H1 (cell line): ENCODE data around the gene MATR3. TPM values are rescaled to one million over a fixed set of nuclear protein-coding genes. Genes with fewer than 3 reads are reported as not detected.

ENCODE experiments used
- CTCF ChIA-PET: fragments of 300-600 bp; sonication (Branson Sonifier 250); formaldehyde crosslinking; loops from one replicate; lab custom pipeline; 2021; ENCODE audit not compliant: partially characterized antibody; lab: Charles Lee
- POLR2A ChIA-PET: fragments of 300-600 bp; sonication (Branson Sonifier 250); formaldehyde crosslinking; loops from one replicate; lab custom pipeline; 2021; ENCODE audit warnings: inconsistent platforms; ENCODE audit not compliant: partially characterized antibody; lab: Charles Lee
- DNase-seq, 2 experiments: peaks; one replicate each; pipeline versions ENCODE4 v3.0.0 to v3.0.0-alpha.2; 2010 to 2022; ENCODE audit warnings: low spot score in 2 of 2, low read depth in 1 of 2, mixed read lengths in 1 of 2
- FAIRE-seq: peaks from 2 replicates; lab custom pipeline; 2011; peaks lifted over from hg19 to GRCh38; lab: Jason Lieb, UNC
- H2AFZ ChIP-seq: 2 replicates; pipeline ENCODE4 v1.8.1; 2012; ENCODE audit warnings: low read length, inconsistent platforms
- H2AK5ac ChIP-seq: 2 replicates; pipeline ENCODE4 v1.6.1; 2013; ENCODE audit warnings: low read depth, low read length
- H2BK120ac ChIP-seq: replicated peaks from 2 replicates; pipeline ENCODE3; 2013; ENCODE audit warnings: low read depth, low read length, inconsistent platforms
- H2BK12ac ChIP-seq: 2 replicates; pipeline ENCODE4 v1.6.1; 2013; ENCODE audit warnings: low read depth, low read length
- H2BK15ac ChIP-seq: 2 replicates; pipeline ENCODE4 v1.6.1; 2013; ENCODE audit warnings: low read length
- H2BK20ac ChIP-seq: 2 replicates; pipeline ENCODE4 v1.6.1; 2013; ENCODE audit warnings: low read length
- H2BK5ac ChIP-seq: 2 replicates; pipeline ENCODE4 v1.6.1; 2013; ENCODE audit warnings: low read depth, low read length
- H3K14ac ChIP-seq: 2 replicates; pipeline ENCODE4 v1.6.1; 2013; ENCODE audit warnings: inconsistent platforms; ENCODE audit not compliant: insufficient read length
- H3K18ac ChIP-seq: 2 replicates; pipeline ENCODE4 v1.6.1; 2013; ENCODE audit warnings: low read length; ENCODE audit errors: extremely low read depth
- H3K23ac ChIP-seq: 2 replicates; pipeline ENCODE4 v1.6.1; 2013; ENCODE audit warnings: inconsistent platforms; ENCODE audit not compliant: insufficient read length
- H3K23me2 ChIP-seq: 2 replicates; pipeline ENCODE4 v1.6.1; 2013; ENCODE audit warnings: low read depth, low read length
- H3K27ac ChIP-seq: 2 replicates; pipeline ENCODE4 v1.6.1; 2011; ENCODE audit warnings: low read depth, low read length, inconsistent platforms
- H3K27me3 ChIP-seq, 4 experiments: replicated peaks in 1 of 4; 1 replicate in 1 of 4; 2 replicates in 3 of 4; pipeline versions ENCODE4 v1.6.1 to v1.8.1; 2011 to 2013; ENCODE audit warnings: low read length in 3 of 4, mild to moderate bottlenecking in 3 of 4, inconsistent platforms in 2 of 4, mixed read lengths in 2 of 4, moderate library complexity in 1 of 4; ENCODE audit not compliant: control insufficient read depth in 3 of 4, insufficient read depth in 3 of 4; ENCODE audit errors: extremely low read depth in 1 of 4
- H3K36me3 ChIP-seq, 4 experiments: 2 replicates each; pipeline versions ENCODE4 v1.6.1 to v1.8.1; 2011 to 2013; ENCODE audit warnings: mild to moderate bottlenecking in 4 of 4, low read length in 3 of 4, moderate library complexity in 2 of 4, control low read depth in 1 of 4, inconsistent platforms in 1 of 4; ENCODE audit not compliant: insufficient read depth in 4 of 4, control insufficient read depth in 2 of 4
- H3K4ac ChIP-seq: replicated peaks from 2 replicates; pipeline ENCODE3; 2013; ENCODE audit warnings: low read length, low read depth, mixed read lengths, inconsistent platforms; ENCODE audit not compliant: insufficient read length
- H3K4me1 ChIP-seq, 4 experiments: replicated peaks in 1 of 4; 1 replicate in 1 of 4; 2 replicates in 3 of 4; pipeline versions ENCODE4 v1.6.1 to v1.8.1; 2011 to 2013; ENCODE audit warnings: low read length in 3 of 4, inconsistent platforms in 2 of 4, mixed read lengths in 1 of 4; ENCODE audit not compliant: insufficient read depth in 4 of 4, control insufficient read depth in 3 of 4
- H3K4me2 ChIP-seq, 2 experiments: 2 replicates each; pipeline versions ENCODE4 v1.6.1 to v1.8.1; 2011 to 2013; ENCODE audit warnings: low read depth in 2 of 2, low read length in 2 of 2, control low read depth in 1 of 2, inconsistent platforms in 1 of 2, mild to moderate bottlenecking in 1 of 2; ENCODE audit not compliant: insufficient read depth in 1 of 2
- H3K4me3 ChIP-seq, 4 experiments: fragments of 200-600, 300-600 bp in 1 of 4; sonication (generic), shearing (Covaris generic), sonication (Bioruptor Twin) in 1 of 4; 2 replicates each; pipeline versions ENCODE4 v1.5.1 to v1.8.1; 2011 to 2016; ENCODE audit warnings: low read length in 4 of 4, low read depth in 3 of 4, control low read depth in 2 of 4, inconsistent platforms in 2 of 4, mild to moderate bottlenecking in 2 of 4, mixed read lengths in 1 of 4, moderate library complexity in 1 of 4; ENCODE audit not compliant: insufficient read depth in 2 of 4; ENCODE audit errors: extremely low read depth in 1 of 4
- H3K56ac ChIP-seq: replicated peaks from 2 replicates; pipeline ENCODE3; 2013; ENCODE audit warnings: low read depth, mild to moderate bottlenecking, mixed read lengths, low read length, inconsistent platforms; ENCODE audit not compliant: insufficient read length
- H3K79me1 ChIP-seq: 2 replicates; pipeline ENCODE4 v1.6.1; 2013; ENCODE audit warnings: low read depth, low read length, control low read depth
- H3K79me2 ChIP-seq, 2 experiments: 2 replicates each; pipeline versions ENCODE4 v1.6.1 to v1.8.1; 2012 to 2013; ENCODE audit warnings: low read length in 2 of 2, mild to moderate bottlenecking in 2 of 2, inconsistent platforms in 1 of 2; ENCODE audit not compliant: insufficient read depth in 2 of 2, control insufficient read depth in 1 of 2
- H3K9ac ChIP-seq, 4 experiments: replicated peaks in 1 of 4; 1 replicate in 1 of 4; 2 replicates in 3 of 4; pipeline versions ENCODE4 v1.6.1 to v1.8.1; 2011 to 2013; ENCODE audit warnings: low read depth in 3 of 4, low read length in 3 of 4, control low read depth in 2 of 4, mild to moderate bottlenecking in 2 of 4, moderate library complexity in 2 of 4, inconsistent platforms in 1 of 4; ENCODE audit errors: extremely low read depth in 1 of 4
- H3K9me3 ChIP-seq, 2 experiments: 2 replicates each; pipeline versions ENCODE4 v1.6.1 to v1.8.1; 2012 to 2013; ENCODE audit warnings: mild to moderate bottlenecking in 2 of 2, moderate library complexity in 2 of 2, control low read depth in 1 of 2, inconsistent platforms in 1 of 2, low read depth in 1 of 2, low read length in 1 of 2, mixed read lengths in 1 of 2; ENCODE audit not compliant: insufficient read depth in 2 of 2
- H4K20me1 ChIP-seq, 2 experiments: replicated peaks in 1 of 2; 2 replicates each; pipeline versions ENCODE3 to v1.8.1; 2011 to 2013; ENCODE audit warnings: inconsistent platforms in 2 of 2, low read length in 2 of 2, mild to moderate bottlenecking in 1 of 2; ENCODE audit not compliant: insufficient read depth in 2 of 2, control insufficient read depth in 1 of 2
- H4K5ac ChIP-seq: 2 replicates; pipeline ENCODE4 v1.6.1; 2013; ENCODE audit warnings: low read length, low read depth, mixed read lengths, inconsistent platforms; ENCODE audit not compliant: insufficient read length
- H4K8ac ChIP-seq: 2 replicates; pipeline ENCODE4 v1.8.0; 2013; ENCODE audit warnings: mild to moderate bottlenecking, moderate library complexity, low read length, inconsistent platforms; ENCODE audit not compliant: insufficient read depth; ENCODE audit errors: extremely low read depth
- H4K91ac ChIP-seq: replicated peaks from 2 replicates; pipeline ENCODE3; 2013; ENCODE audit warnings: low read length, mixed read lengths, inconsistent platforms; ENCODE audit not compliant: insufficient read length
- CBX8 ChIP-seq: fragments of 300-800, 300-1000 bp; sonication (generic); IDR thresholded peaks from 2 replicates; pipeline ENCODE4 v1.7.1; 2016; ENCODE audit warnings: low read depth, low read length, borderline replicate concordance
- CEBPB ChIP-seq: IDR thresholded peaks from 2 replicates; pipeline ENCODE4 v1.6.1; 2012; ENCODE audit warnings: low read depth, low read length
- CHD2 ChIP-seq: IDR thresholded peaks from 2 replicates; pipeline ENCODE4 v1.6.1; 2012; ENCODE audit warnings: low read length, improper control_type of control experiment
- HDAC6 ChIP-seq: IDR thresholded peaks from one replicate; pipeline ENCODE4 v1.7.1; 2012; ENCODE audit warnings: low read depth, mild to moderate bottlenecking, inconsistent platforms, low read length, moderate library complexity
- JUND ChIP-seq: IDR thresholded peaks from 2 replicates; pipeline ENCODE4 v1.6.1; 2011; ENCODE audit warnings: mild to moderate bottlenecking, improper control_type of control experiment, low read length
- RXRA ChIP-seq: IDR thresholded peaks from 2 replicates; pipeline ENCODE4 v1.6.1; 2011; ENCODE audit warnings: low read depth, mild to moderate bottlenecking, low read length, moderate library complexity; ENCODE audit not compliant: insufficient read depth
- SAP30 ChIP-seq: fragments of 300-600 bp; sonication (generic); IDR thresholded peaks from 2 replicates; pipeline ENCODE4 v1.7.1; 2012; ENCODE audit warnings: low read length, moderate library complexity, mild to moderate bottlenecking, inconsistent platforms; ENCODE audit not compliant: insufficient read depth, insufficient replicate concordance
- SP1 ChIP-seq: IDR thresholded peaks from 2 replicates; pipeline ENCODE4 v1.6.1; 2011; ENCODE audit warnings: low read depth, low read length
- SP4 ChIP-seq: IDR thresholded peaks from 2 replicates; pipeline ENCODE4 v1.6.1; 2012; ENCODE audit warnings: low read length, inconsistent platforms
- TBP ChIP-seq: IDR thresholded peaks from 2 replicates; pipeline ENCODE4 v1.6.1; 2011; ENCODE audit warnings: low read depth, low read length, improper control_type of control experiment
- TEAD4 ChIP-seq: IDR thresholded peaks from 2 replicates; pipeline ENCODE4 v1.6.1; 2012; ENCODE audit warnings: low read depth, low read length, inconsistent platforms, mixed read lengths
- WGBS, 2 experiments: shearing (Covaris generic) in 1 of 2; methylation state at CpG; one replicate each; pipeline versions ENCODE4 v1.1.6 to v1.1.7; 2013 to 2015; ENCODE audit warnings: low lambda C conversion rate in 2 of 2, mixed read lengths in 2 of 2, inconsistent platforms in 1 of 2, low coverage in 1 of 2, missing lambda C conversion rate in 1 of 2; ENCODE audit not compliant: insufficient replicate concordance in 2 of 2, insufficient coverage in 1 of 2, insufficient read length in 1 of 2; ENCODE audit errors: extremely low coverage in 1 of 2, missing lambda C conversion rate in 1 of 2; 5-methylcytosine and 5-hydroxymethylcytosine counted together
- polyA plus RNA-seq, 7 experiments: library from polyadenylated mRNA; depleted of rRNA in 3 of 7; stranded (reverse) in 5 of 7; unstranded in 2 of 7; fragments of >200 nt in 5 of 7; fragments of 200-250 nt in 2 of 7; gene quantifications; 1 replicate in 5 of 7; 2 replicates in 1 of 7; 4 replicates in 1 of 7; pipeline versions ENCODE4 v1.2.1 to v1.2.3, GENCODE V29; 2011 to 2013; ENCODE audit warnings: missing spikeins in 2 of 7, mixed read lengths in 2 of 7
- total RNA-seq: library from RNA; stranded (reverse); fragmentation: NEBNext Ultra II Directional; extraction: Animal tissue kit (Norgen Biotek cat#: 25700); gene quantifications from 2 replicates; pipeline ENCODE4 v1.2.1, GENCODE V29; 2021
- TF ChIP-seq, protein P1 (sequence below): IDR thresholded peaks from 2 replicates; pipeline ENCODE4 v1.6.1; 2011; ENCODE audit warnings: low read depth, mild to moderate bottlenecking, low read length; ENCODE audit not compliant: insufficient read depth
- TF ChIP-seq, protein P2 (sequence below): IDR thresholded peaks from 2 replicates; pipeline ENCODE4 v1.6.1; 2011; ENCODE audit warnings: low read length, improper control_type of control experiment

The MATR3 gene
- total and polyA plus RNA-seq, 2 of the 8 experiments (the other 6 are each of a cell fraction or from before 2014, with no cell fraction given): 116 to 389 TPM

DNA sequence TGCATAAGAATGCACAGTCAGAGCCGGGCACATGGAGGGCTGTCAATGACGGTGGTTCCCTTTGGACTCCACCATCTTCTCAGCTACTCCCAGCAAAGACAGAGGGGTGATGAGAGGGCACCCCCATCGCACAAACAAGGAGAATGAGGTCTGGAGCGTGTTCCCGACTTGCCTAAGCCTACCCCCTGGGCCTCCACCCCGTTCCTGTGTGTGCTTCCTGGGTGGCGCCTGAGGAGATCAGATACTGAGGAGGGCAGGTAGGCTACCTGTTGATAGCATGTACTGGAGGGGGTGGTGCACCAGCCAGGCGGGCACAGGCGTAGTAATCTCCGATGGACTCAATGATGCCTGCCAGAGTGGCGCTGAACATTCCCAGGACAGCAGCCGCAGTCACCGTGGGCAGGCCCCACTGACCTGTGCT is 85.4 kb downstream of the MATR3 start:
- no peak overlapping the region for H4K8ac ChIP-seq
- no peaks in the 10 kb centered on the region for H3K9me3 ChIP-seq
- no peak overlapping the region for H3K56ac ChIP-seq
- no peak overlapping the region for H3K14ac ChIP-seq
- no peaks in the 10 kb centered on the region for H3K36me3 ChIP-seq
- no peak overlapping the region for H3K18ac ChIP-seq
- H3K4me3 ChIP-seq: no peak overlapping the region
- DNase-seq: no peak
- H2BK120ac ChIP-seq: no peak overlapping the region
- H2BK5ac ChIP-seq: 0 out of 2 replicates have a peak overlapping the region, but pooled peaks have one; percentile 21
- H3K4ac ChIP-seq: no peak overlapping the region
- peak overlapping the region; percentile 86; the same call in 1 of the 2 replicates for H2AK5ac ChIP-seq
- no peak overlapping the region for H3K4me2 ChIP-seq
- H2BK15ac ChIP-seq: no peak overlapping the region
- ChIA-PET CTCF (interaction anchor here (1.2 to 3.6 kb wide), 2 partner anchors 10 to 22 kb away, joined by 3 to 14 read pairs; no protein-coding TSS in a partner anchor), POLR2A (interaction anchor here (0.8 to 3.9 kb wide), 8 partner anchors 9 to 93 kb away, joined by 3 to 13 read pairs (median 4); partner anchors contain the start of gene PAIP2)
- no peak overlapping the region for H2BK12ac ChIP-seq
- no peaks in the 10 kb centered on the region for H3K27me3 ChIP-seq
- H2AFZ ChIP-seq: no peak overlapping the region
- H4K5ac ChIP-seq: no peak overlapping the region
- no peaks in the 10 kb centered on the region for H3K23me2 ChIP-seq
- no peak overlapping the region; a peak in 1 of 7 replicates for H3K9ac ChIP-seq
- no peak overlapping the region for H3K23ac ChIP-seq
- H3K79me2 ChIP-seq: no peaks in the 10 kb centered on the region
- WGBS, 2 experiments: 93% methylated on average over 13 of the region's 13 CpGs; no CpG with 5 or more reads in 1 of the 2 experiments
- no peak for FAIRE-seq
- peak overlapping the region; percentile 55 for H4K91ac ChIP-seq
- H3K4me1 ChIP-seq: peaks cover 0 to 11% (median 0%) of the 10 kb centered on the region in 4 experiments; a peak in 2 of 7 replicates
- no peak overlapping the region for H3K27ac ChIP-seq
- H2BK20ac ChIP-seq: no peak overlapping the region
- peaks cover 0 to 5% of the 10 kb centered on the region in 2 experiments for H4K20me1 ChIP-seq
- peaks cover 2% of the 10 kb centered on the region; the same call in 1 of the 2 replicates for H3K79me1 ChIP-seq
- TF ChIP-seq CEBPB: no peak
- no peak for TF ChIP-seq RXRA
- no peak for TF ChIP-seq CHD2
- no peak for TF ChIP-seq SP1
- no peak for TF ChIP-seq JUND
- TF ChIP-seq SAP30: no peak
- TF ChIP-seq SP4: no peak
- TF ChIP-seq TEAD4: no peak
- TF ChIP-seq, protein P1, sequence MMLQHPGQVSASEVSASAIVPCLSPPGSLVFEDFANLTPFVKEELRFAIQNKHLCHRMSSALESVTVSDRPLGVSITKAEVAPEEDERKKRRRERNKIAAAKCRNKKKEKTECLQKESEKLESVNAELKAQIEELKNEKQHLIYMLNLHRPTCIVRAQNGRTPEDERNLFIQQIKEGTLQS: no peak
- TF ChIP-seq TBP: no peak
- TF ChIP-seq, protein P2, sequence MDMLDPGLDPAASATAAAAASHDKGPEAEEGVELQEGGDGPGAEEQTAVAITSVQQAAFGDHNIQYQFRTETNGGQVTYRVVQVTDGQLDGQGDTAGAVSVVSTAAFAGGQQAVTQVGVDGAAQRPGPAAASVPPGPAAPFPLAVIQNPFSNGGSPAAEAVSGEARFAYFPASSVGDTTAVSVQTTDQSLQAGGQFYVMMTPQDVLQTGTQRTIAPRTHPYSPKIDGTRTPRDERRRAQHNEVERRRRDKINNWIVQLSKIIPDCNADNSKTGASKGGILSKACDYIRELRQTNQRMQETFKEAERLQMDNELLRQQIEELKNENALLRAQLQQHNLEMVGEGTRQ: no peak
- no peak for TF ChIP-seq CBX8
- TF ChIP-seq HDAC6: no peak
